ENCODE measurements around the gene RAB24. TPM values are rescaled to one million over a fixed set of nuclear protein-coding genes. Genes with fewer than 3 reads are reported as not detected.

Gene RAB24
- total and polyA plus RNA-seq, 7 donors = 14.9 to 38.2 (median 21.1) TPM

DNA sequence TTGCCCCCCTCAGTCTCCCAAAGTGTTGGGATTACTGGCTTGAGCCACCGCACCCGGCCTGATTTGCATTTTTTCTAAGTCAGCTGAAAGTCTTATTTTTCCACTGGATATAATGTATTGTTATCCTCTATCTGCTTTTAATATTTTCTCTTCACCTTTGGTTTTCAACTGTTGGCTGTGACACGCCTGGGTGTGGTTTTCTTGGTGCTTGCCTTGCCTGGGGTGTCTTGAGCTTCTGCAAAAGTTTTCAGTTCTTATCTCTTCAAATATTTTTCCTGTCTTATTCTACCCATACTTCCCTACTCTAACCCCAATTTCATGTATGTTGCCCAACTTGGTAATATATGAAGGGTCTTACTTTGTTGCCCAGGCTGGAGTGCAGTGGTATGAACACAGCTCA lies 12.5 kb upstream of the RAB24 start:
- intact Hi-C loops (cut with DNase I) = loop anchor here (2.0 to 10.0 kb wide), 3 partner anchors 51 to 141 kb away; no protein-coding TSS in a partner anchor
- no peak for DNase-seq
- Histone ChIP-seq H3K27me3 (ENCODE audit: insufficient read depth in 3 of 3, low read length in 2 of 3) (no peaks in the 10 kb centered on the region), H3K4me1 (peaks cover 12% of the 10 kb centered on the region), H3K4me3 (no peak overlapping the region), H3K9me3 (no peaks in the 10 kb centered on the region), H3K27ac (no peak overlapping the region), H3K36me3 (ENCODE audit: insufficient read depth in 1 of 2, low read depth in 1 of 2) (peaks cover 0 to 8% of the 10 kb centered on the region in 2 donors)
- TF ChIP-seq, protein P1, sequence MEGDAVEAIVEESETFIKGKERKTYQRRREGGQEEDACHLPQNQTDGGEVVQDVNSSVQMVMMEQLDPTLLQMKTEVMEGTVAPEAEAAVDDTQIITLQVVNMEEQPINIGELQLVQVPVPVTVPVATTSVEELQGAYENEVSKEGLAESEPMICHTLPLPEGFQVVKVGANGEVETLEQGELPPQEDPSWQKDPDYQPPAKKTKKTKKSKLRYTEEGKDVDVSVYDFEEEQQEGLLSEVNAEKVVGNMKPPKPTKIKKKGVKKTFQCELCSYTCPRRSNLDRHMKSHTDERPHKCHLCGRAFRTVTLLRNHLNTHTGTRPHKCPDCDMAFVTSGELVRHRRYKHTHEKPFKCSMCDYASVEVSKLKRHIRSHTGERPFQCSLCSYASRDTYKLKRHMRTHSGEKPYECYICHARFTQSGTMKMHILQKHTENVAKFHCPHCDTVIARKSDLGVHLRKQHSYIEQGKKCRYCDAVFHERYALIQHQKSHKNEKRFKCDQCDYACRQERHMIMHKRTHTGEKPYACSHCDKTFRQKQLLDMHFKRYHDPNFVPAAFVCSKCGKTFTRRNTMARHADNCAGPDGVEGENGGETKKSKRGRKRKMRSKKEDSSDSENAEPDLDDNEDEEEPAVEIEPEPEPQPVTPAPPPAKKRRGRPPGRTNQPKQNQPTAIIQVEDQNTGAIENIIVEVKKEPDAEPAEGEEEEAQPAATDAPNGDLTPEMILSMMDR (IDR thresholded peaks at IDR 0.05) = no peak
- ATAC-seq = no peak
- WGBS, 3 donors = 63 to 95% (median 90%) methylated on average over 3 of the region's 3 CpGs

GRCh38 chr5:177315411-177315810 lies 11.9 kb upstream of the RAB24 start:
- intact Hi-C loops (cut with DNase I) = loop anchor here in 1 of 2 donors (5.0 to 10.0 kb wide), 2 partner anchors 52 to 139 kb away; no protein-coding TSS in a partner anchor
- TF ChIP-seq, protein P1 (IDR thresholded peaks at IDR 0.05) = no peak
- Histone ChIP-seq H3K9me3 (no peaks in the 10 kb centered on the region), H3K27ac (no peak overlapping the region), H3K4me1 (peaks cover 14% of the 10 kb centered on the region), H3K36me3 (ENCODE audit: insufficient read depth in 1 of 2, low read depth in 1 of 2) (peaks cover 0 to 5% of the 10 kb centered on the region in 2 donors), H3K27me3 (ENCODE audit: insufficient read depth in 3 of 3, low read length in 2 of 3) (no peaks in the 10 kb centered on the region), H3K4me3 (no peak overlapping the region)
- ATAC-seq = no peak
- 84 to 92% (median 88%) methylated on average over 7 of the region's 7 CpGs for WGBS, 3 donors
- no peak for DNase-seq

DNA sequence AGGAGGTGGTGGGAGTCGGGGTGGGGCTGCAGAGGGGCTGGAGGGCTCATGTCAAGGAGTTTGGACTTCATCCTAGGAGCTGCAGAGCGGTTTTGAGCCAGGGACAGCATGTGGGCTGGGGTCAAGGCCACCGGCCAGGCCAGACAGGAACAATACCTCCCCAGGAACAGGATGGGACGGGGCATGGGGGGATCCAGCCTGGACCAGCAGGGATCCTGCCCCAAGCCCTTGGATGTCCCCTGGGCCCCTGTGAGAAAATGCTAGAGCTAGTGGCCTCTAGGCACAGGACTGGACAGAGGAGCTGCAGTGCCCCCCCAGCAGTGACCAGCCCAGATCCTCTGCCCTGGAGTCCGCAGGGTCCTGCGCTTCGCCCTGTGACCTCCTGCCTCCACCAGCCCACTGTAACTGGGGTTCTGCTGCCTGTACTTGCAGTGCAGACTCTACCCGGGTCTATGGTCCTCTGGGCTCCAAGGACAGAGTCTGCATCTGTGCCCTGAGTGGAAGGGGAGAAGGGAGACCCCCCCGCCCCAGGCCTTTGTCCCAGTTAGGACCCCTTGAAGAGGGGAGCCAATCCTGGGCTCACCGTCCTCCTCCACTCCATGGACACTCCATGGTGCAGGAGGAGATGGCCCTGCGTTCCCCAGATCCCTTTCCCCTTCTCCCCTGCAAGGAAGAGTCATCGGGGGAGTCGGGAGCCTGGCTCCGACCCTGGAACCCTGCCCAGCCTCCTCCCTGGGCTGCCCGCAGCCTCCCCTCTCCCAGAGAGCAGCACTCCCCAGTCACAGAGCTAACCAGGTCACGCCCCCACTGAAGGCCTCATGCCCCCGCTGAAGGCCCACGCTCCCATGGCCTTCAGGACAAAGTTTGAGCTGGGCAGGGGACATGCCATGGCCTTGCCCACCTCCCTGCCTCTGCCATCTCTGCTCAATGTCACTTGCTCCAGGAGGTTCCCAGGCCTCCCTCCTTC lies 11.1 kb upstream of the RAB24 start:
- TF ChIP-seq, protein P1 (IDR thresholded peaks at IDR 0.05) = no peak
- H3K27ac ChIP-seq = no peak overlapping the region
- H3K4me3 ChIP-seq = no peak overlapping the region
- DNase-seq (peak in 1 of 2 donors; percentile 46), ATAC-seq (no peak)
- intact Hi-C loops (cut with DNase I) = loop anchor here (5.0 to 10.0 kb wide), 3 partner anchors 38 to 140 kb away; partner anchors contain the start of gene LMAN2 (in 1 of the 2)
- H3K9me3 ChIP-seq = no peaks in the 10 kb centered on the region
- 85 to 86% (median 85%) methylated on average over 14 to 18 of the region's 18 CpGs for WGBS, 3 donors
- peaks cover 20% of the 10 kb centered on the region for H3K4me1 ChIP-seq
- H3K36me3 ChIP-seq (ENCODE audit: insufficient read depth in 1 of 2, low read depth in 1 of 2) = peaks cover 0 to 5% of the 10 kb centered on the region in 2 donors
- H3K27me3 ChIP-seq (ENCODE audit: insufficient read depth in 3 of 3, low read length in 2 of 3) = no peaks in the 10 kb centered on the region

DNA sequence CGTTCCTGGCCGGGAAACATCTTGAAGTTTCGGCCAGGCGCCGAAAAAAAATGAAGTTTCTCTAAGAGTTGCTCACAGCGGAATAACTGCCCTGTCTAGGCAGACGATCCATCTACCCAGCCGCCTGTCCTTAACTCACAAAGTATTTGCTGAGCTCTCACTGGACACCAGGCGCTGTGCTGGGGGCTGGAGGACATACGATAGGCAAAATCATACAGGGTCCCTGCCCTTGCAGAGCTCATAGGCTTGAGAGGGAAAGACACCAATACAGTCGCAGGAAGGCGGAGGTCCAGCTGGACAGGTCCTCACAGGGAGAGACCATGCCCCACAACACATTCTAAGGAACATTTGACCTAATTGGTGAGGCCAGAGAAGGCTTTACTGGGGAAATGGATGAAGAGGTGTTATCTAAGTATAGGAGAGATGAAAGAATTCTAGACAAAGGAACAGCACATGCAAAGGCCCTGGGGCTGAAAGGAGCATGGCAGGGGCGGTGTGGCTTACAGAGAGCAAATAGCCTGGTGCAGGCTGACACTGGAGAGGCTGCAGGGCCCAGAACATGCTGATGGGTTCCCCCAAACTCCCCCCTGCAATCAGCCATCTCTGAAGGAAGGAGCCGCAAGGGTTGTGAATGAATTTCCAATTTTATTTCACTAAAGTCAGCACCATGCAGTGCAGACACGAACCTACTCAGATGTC lies 10.2 kb upstream of the RAB24 start:
- Histone ChIP-seq H3K9me3 (no peaks in the 10 kb centered on the region), H3K4me3 (no peak overlapping the region), H3K27me3 (ENCODE audit: insufficient read depth in 3 of 3, low read length in 2 of 3) (no peaks in the 10 kb centered on the region), H3K27ac (no peak overlapping the region), H3K4me1 (peaks cover 28% of the 10 kb centered on the region), H3K36me3 (ENCODE audit: insufficient read depth in 1 of 2, low read depth in 1 of 2) (peaks cover 0 to 5% of the 10 kb centered on the region in 2 donors)
- intact Hi-C loops (cut with DNase I) = loop anchor here (5.0 to 10.0 kb wide), 3 partner anchors 39 to 141 kb away; partner anchors contain the start of gene LMAN2 (in 1 of the 2)
- DNase-seq (no peak), ATAC-seq (no peak)
- 89 to 92% (median 91%) methylated on average over 15 of the region's 15 CpGs for WGBS, 3 donors
- TF ChIP-seq, protein P1 (IDR thresholded peaks at IDR 0.05) = no peak
